Upper lobe of left lung (tissue), 6 donors: Measurements from ENCODE around the gene TTC34. TPM values are rescaled to one million over a fixed set of nuclear protein-coding genes. Genes with fewer than 3 reads are reported as not detected.
"Not testable (repeated sequence)": the region's sequence is repeated elsewhere in the genome, so short reads cannot be mapped to it uniquely, and the experiment has no call there.

ENCODE experiments used
- ATAC-seq, 2 donors: fragments of 200-7000 bp; cut with Tn5 transposase; one replicate each; pipeline ENCODE4 v1.9.1; 2022; ENCODE audit warnings: mild to moderate bottlenecking in 2 of 2, moderate library complexity in 2 of 2; ENCODE audit not compliant: low FRiP score in 2 of 2
- DNase-seq, 2 donors: peaks; one replicate each; pipeline ENCODE4 v3.0.0-alpha.2; 2019 to 2020
- H3K27ac ChIP-seq, 4 donors: fragments of 200-600 bp; sonication (generic); one replicate each; pipeline ENCODE4 v1.5.1; 2016 to 2019
- H3K27me3 ChIP-seq, 4 donors: fragments of 200-600 bp; sonication (generic); one replicate each; pipeline ENCODE4 v1.5.1; 2017 to 2019
- H3K36me3 ChIP-seq, 4 donors: fragments of 200-600 bp; sonication (generic); one replicate each; pipeline ENCODE4 v1.5.1; 2016 to 2019
- H3K4me1 ChIP-seq, 4 donors: fragments of 200-600 bp; sonication (generic); one replicate each; pipeline ENCODE4 v1.5.1; 2018 to 2019
- H3K4me3 ChIP-seq, 4 donors: fragments of 200-600 bp; sonication (generic); one replicate each; pipeline ENCODE4 v1.5.1; 2017 to 2019; ENCODE audit warnings: mild to moderate bottlenecking in 2 of 4, moderate library complexity in 1 of 4
- H3K9me3 ChIP-seq, 4 donors: fragments of 200-600 bp; sonication (generic); one replicate each; pipeline ENCODE4 v1.5.1; 2018 to 2019
- WGBS, 2 donors: methylation state at CpG; one replicate each; pipeline ENCODE4 v1.1.5; 2017 to 2018; 5-methylcytosine and 5-hydroxymethylcytosine counted together
- total RNA-seq, 6 donors: library from RNA; depleted of rRNA in 4 of 6; stranded (reverse); fragments of >200 nt in 4 of 6; gene quantifications; one replicate each; pipeline versions ENCODE4 v1.1.0 to v1.2.1, GENCODE V29; 2016 to 2021
- donor health status: DM: no; HTN: no; CAD: no; lungs with moderate emphysema.
- donor health status: DM: no; HTN: yes; CAD: no; lungs with severe emphysema.

The TTC34 gene
- total RNA-seq, 6 donors from 2014 or later = 0.76 to 4.2 (median 2.1) TPM

DNA sequence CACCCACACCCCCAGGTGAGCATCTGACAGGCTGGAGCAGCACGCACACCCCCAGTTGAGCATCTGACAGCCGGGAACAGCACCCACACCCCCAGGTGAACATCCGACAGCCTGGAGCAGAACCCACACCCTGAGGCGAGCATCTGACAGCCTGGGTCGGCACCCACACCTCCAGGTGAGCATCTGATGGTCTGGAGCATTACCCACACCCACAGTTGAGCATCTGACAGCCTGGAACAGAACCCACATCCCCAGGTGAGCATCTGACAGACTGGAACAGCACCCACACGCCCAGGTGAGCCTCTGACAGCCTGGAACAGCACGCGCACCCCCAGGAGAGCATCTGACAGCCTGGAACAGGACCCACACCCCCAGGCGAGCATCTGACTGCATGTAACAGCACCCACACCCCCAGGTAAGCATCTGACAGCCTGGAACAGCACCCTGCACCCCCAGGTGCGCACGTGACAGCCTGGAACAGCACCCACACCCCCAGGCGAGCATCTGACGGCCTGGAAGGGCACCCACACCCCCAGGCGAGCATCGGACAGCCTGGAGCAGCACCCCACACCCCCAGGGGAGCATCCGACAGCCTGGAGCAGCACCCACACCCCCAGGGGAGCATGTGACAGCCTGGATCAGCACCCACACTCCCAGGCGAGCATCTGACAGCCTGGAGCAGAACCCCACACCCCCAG, 113.7 kb downstream of the TTC34 start:
- peak in 1 of 2 donors; percentile 90 for DNase-seq
- not testable (repeated sequence) for H3K36me3 ChIP-seq, ATAC-seq, H3K27me3 ChIP-seq, H3K4me1 ChIP-seq, H3K4me3 ChIP-seq, H3K9me3 ChIP-seq, H3K27ac ChIP-seq
- 29 to 37% methylated on average over 6 to 8 of the region's 17 CpGs for WGBS, 2 donors

GRCh38 chr1:2687174-2687591, 114.3 kb downstream of the TTC34 start:
- ATAC-seq, H3K36me3 ChIP-seq, H3K4me1 ChIP-seq, H3K9me3 ChIP-seq, H3K4me3 ChIP-seq, H3K27me3 ChIP-seq, H3K27ac ChIP-seq: not testable (repeated sequence)
- 50% methylated on average over 8 of the region's 14 CpGs; no CpG with 5 or more reads in 1 of the 2 donors for WGBS, 2 donors
- peak in 1 of 2 donors; percentile 83 for DNase-seq

- not testable (repeated sequence) for H3K36me3 ChIP-seq, H3K27ac ChIP-seq, H3K4me3 ChIP-seq, H3K27me3 ChIP-seq, H3K9me3 ChIP-seq, ATAC-seq, H3K4me1 ChIP-seq
- WGBS, 2 donors = 45% methylated on average over 4 of the region's 23 CpGs; no CpG with 5 or more reads in 1 of the 2 donors
- DNase-seq = peak in 1 of 2 donors; percentile 76
Measured at GRCh38 chr1:2686091-2686863, 115.2 kb downstream of the TTC34 start.

- not testable (repeated sequence) for H3K36me3 ChIP-seq, H3K4me1 ChIP-seq, H3K27me3 ChIP-seq, H3K4me3 ChIP-seq, H3K27ac ChIP-seq, H3K9me3 ChIP-seq, ATAC-seq
- WGBS, 2 donors = 38% methylated on average over 2 of the region's 8 CpGs; no CpG with 5 or more reads in 1 of the 2 donors
- peak in 1 of 2 donors; percentile 58 for DNase-seq
Measured at GRCh38 chr1:2685671-2686070, 115.8 kb downstream of the TTC34 start.

- peak in 1 of 2 donors; percentile 48 for DNase-seq
- not testable (repeated sequence) for H3K9me3 ChIP-seq, H3K4me3 ChIP-seq, H3K36me3 ChIP-seq, H3K27ac ChIP-seq, ATAC-seq, H3K4me1 ChIP-seq, H3K27me3 ChIP-seq
- no CpG with 5 or more reads among the region's 9 CpGs for WGBS, 2 donors
Measured at GRCh38 chr1:2684878-2685277, 116.6 kb downstream of the TTC34 start.

DNA sequence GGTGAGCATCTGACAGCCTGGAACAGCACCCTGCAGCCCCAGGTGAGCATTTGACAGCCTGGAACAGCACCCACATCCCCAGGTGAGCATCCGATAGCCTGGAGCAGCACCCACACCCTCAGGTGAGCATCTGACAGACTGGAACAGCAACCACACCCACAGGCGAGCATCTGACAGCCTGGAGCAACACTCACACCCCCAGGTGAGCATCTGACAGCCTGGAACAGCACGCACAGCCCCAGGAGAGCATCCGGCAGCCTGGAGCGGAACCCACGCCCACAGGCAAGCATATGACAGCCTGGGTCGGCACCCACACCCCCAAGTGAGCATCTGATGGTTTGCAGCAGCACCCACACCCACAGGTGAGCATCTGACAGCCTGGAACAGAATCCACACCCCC, 117.5 kb downstream of the TTC34 start:
- not testable (repeated sequence) for H3K27me3 ChIP-seq, H3K9me3 ChIP-seq, H3K4me1 ChIP-seq, H3K4me3 ChIP-seq, H3K27ac ChIP-seq, H3K36me3 ChIP-seq, ATAC-seq
- WGBS, 2 donors = 46 to 57% methylated on average over 7 of the region's 7 CpGs
- peak in 1 of 2 donors; percentile 92 for DNase-seq

GRCh38 chr1:2683321-2683741, 118.2 kb downstream of the TTC34 start:
- peak in 1 of 2 donors; percentile 85 for DNase-seq
- not testable (repeated sequence) for H3K27me3 ChIP-seq, ATAC-seq, H3K27ac ChIP-seq, H3K9me3 ChIP-seq, H3K4me3 ChIP-seq, H3K4me1 ChIP-seq, H3K36me3 ChIP-seq
- 50% methylated on average over 8 of the region's 9 CpGs; no CpG with 5 or more reads in 1 of the 2 donors for WGBS, 2 donors

- ATAC-seq, H3K36me3 ChIP-seq, H3K4me1 ChIP-seq, H3K4me3 ChIP-seq, H3K27me3 ChIP-seq, H3K27ac ChIP-seq, H3K9me3 ChIP-seq: not testable (repeated sequence)
- DNase-seq = peak in 1 of 2 donors; percentile 54
- WGBS, 2 donors = 64% methylated on average over 10 of the region's 11 CpGs; no CpG with 5 or more reads in 1 of the 2 donors
Measured at GRCh38 chr1:2682879-2683278, 118.6 kb downstream of the TTC34 start.

DNA sequence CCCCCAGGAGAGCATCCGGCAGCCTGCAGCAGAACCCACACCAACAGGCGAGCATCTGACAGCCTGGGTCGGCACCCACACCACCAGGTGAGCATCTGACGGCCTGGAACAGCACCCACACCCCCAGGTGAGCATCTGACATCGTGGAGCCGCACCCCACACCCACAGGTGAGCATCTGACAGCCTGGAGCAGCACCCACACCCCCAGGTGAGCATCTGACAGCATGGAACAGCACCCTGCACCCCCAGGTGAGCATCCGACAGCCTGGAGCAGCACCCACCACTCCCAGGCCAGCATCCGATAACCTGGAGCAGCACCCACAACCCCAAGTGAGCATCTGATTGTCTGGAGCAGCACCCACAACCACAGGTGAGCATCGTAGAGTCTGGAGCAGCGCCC, 124.8 kb downstream of the TTC34 start:
- not testable (repeated sequence) for H3K27ac ChIP-seq, H3K4me1 ChIP-seq, H3K36me3 ChIP-seq, ATAC-seq, H3K27me3 ChIP-seq, H3K4me3 ChIP-seq, H3K9me3 ChIP-seq
- DNase-seq = peak in 1 of 2 donors; percentile 6
- no CpG with 5 or more reads among the region's 10 CpGs for WGBS, 2 donors

GRCh38 chr1:2671656-2672055, 129.8 kb downstream of the TTC34 start:
- ATAC-seq = not testable (repeated sequence)

GRCh38 chr1:2659806-2660205, 141.7 kb downstream of the TTC34 start:
- WGBS, 2 donors = 56 to 66% methylated on average over 5 to 6 of the region's 8 CpGs
- peak; percentile 64 to 89 for DNase-seq
- not testable (repeated sequence) for H3K27me3 ChIP-seq, H3K4me3 ChIP-seq, H3K9me3 ChIP-seq, H3K36me3 ChIP-seq, H3K4me1 ChIP-seq, ATAC-seq, H3K27ac ChIP-seq

More at GRCh38 chr1:2671656-2672055, 129.8 kb downstream of the TTC34 start:
- not testable (repeated sequence) for H3K36me3 ChIP-seq, H3K27me3 ChIP-seq, H3K9me3 ChIP-seq, H3K4me3 ChIP-seq, H3K4me1 ChIP-seq, H3K27ac ChIP-seq
- peak in 1 of 2 donors; percentile 87 for DNase-seq
- WGBS, 2 donors = 29 to 63% methylated on average over 4 to 8 of the region's 11 CpGs

GRCh38 chr1:2657909-2658308, 143.6 kb downstream of the TTC34 start:
- peak; percentile 62 to 85 for DNase-seq

GRCh38 chr1:2657124-2657523, 144.4 kb downstream of the TTC34 start:
- H3K27me3 ChIP-seq, H3K4me1 ChIP-seq, H3K27ac ChIP-seq, H3K4me3 ChIP-seq, H3K9me3 ChIP-seq, H3K36me3 ChIP-seq, ATAC-seq: not testable (repeated sequence)
- peak; percentile 71 to 75 for DNase-seq
- WGBS, 2 donors = 59% methylated on average over 12 of the region's 12 CpGs; no CpG with 5 or more reads in 1 of the 2 donors

More at GRCh38 chr1:2657909-2658308, 143.6 kb downstream of the TTC34 start:
- not testable (repeated sequence) for H3K27me3 ChIP-seq, H3K36me3 ChIP-seq, H3K9me3 ChIP-seq, H3K4me3 ChIP-seq, H3K27ac ChIP-seq, H3K4me1 ChIP-seq, ATAC-seq
- WGBS, 2 donors = 80% methylated on average over 8 of the region's 10 CpGs; no CpG with 5 or more reads in 1 of the 2 donors
